Activated naive CD4-positive, alpha-beta T cell treated with anti-CD3 and anti-CD28 coated beads, Interleukin-2, amount 50 U/mL, for 16 hours (primary cell): ENCODE results near the gene CLRN2.
A peak's percentile ranks its signal among the peaks of the same experiment; 100 is the strongest.
"Not testable (repeated sequence)": the region's sequence is repeated elsewhere in the genome, so short reads cannot be mapped to it uniquely, and the experiment has no call there.

Experiments used
- DNase-seq: peaks from one replicate; pipeline ENCODE4 v3.0.0-alpha.2; 2020

Gene CLRN2

DNA sequence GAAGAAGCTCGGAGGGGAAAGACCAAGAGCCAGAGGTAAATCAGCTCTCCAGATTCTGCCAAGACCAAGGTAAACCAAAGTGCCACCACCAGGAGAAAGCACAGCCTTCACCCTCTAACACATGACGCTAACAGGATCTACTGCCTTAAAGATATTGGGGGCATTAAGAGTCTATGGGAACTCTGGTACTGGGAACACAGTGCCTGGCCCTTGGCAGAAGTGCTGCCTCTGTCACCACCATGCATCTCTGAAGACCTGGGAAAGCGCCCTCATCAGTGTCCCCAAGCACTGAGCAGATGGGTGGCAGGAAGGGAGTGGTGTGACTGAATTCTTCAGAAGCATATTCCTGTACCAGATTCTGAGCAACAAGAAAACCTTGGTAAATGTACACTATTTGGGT lies 4.4 kb upstream of the CLRN2 start:
- DNase-seq = no peak

DNA sequence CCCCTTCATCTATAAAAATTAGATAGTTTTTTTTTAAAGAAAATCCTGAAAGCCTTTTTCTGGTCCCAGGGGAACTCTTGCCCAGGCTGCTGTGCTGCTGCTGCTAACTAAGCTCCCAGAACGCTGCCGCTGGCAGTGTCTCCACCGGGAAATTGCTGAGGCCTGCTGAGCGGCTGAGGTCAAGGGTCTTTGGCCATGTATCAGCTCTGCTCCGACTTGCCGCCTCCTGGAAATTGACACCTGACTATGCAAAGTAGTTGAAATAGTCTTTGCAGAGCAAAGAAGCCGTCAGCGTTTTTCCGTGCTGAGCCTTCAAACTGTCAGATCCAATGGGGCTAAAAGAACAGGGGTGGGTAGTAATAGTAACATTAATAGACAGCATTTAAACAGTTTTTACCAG lies 3.9 kb upstream of the CLRN2 start:
- DNase-seq = no peak

DNA sequence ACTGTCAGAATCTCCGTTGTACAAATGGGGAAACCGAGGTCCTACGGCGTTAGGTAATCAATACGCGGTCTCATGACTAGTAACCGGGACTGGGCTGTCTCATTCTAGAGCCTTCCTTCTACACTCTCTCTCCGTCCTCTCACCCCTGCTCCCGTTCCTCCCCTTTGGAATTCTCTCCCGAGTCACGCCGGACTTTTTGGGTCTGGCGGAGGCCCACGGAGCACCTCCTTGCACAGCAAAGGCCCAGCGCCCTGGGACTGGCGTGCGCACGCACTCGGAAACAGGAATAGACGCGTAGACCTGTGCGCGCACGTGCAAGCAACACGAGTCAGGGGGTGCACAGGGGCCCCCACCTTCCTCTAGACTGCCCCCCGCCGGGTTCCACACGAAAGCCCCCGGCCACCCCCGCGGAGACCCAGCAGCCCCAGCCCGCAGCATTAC lies 3.4 kb upstream of the CLRN2 start:
- DNase-seq = peak; percentile 76

DNA sequence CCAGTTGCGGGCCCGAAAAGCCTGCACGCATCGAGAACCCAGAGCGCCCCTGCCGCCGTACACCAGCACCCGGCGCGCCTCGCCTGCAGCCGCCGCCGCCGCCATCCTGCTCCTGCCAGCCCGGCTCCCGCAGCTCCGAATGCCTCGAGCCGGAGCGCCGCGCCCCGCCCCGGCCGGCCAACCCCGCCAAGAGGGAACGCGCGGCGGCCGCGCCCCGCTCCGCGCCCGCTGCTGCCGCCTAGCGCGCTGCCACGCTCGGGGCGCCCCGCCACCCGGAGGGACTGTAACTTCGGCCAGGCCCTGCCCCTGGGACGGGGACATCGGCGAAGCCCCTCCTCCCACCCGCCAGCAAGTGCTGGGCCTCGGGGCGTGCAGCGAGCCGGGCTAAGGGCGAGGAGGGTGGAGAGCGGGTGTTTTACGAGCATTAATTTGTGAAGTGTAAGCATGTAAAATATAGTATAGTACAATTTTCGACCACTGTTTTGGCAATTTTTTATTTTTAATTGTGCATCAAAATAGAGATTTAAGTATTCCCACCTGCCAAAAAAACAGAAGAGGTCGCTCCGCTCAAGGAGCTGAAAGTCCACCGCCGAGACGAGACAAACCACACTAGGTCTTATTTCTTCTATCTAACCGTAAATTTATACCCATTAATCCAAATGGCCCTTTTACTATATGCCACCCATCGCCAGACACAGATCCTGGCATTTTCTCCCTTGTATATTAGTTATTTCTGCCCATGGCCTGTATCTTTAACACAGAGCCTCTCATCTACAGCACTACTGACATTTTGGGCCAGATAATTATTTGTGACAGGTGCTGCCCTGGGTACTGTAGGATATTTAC lies 2.8 kb upstream of the CLRN2 start, which contains the start of gene QDPR:
TSS of gene QDPR (minus strand) at position 141 of the 846 bp plus-strand sequence. CDS start at position 105, 36 bp downstream.
- DNase-seq = peak; percentile 76

DNA sequence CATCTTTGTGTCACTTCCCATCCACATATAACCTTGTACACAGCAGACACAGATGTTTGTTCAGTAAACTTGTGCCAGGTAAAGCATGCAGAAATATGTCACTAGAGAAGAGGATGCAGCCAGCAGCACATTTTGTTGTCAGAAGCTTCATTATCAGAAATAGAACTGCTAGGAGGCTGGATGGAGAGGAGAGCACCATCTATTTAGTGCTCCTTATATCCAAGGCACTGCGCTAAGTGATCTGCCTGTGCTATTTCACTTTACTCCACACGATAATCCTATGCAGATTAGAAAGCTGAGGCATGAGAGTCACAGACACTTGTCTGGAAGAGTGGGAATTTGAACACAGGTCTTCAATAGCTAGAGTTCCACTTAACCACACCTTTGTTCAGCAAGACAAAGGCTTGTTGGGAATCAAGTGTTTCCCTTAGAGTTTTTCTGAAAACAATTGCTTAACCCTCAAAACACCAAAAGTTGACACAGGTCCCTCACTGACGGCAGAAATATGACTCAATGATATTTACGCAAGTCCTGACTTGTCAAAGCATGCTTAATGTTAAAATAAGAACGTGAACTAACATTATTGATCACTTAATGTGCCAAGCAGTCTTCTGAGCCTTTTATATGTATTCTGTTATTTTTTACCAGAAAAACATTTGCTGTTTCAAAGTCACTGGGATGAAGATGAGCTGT lies 1.8 kb upstream of the CLRN2 start:
- no peak for DNase-seq

DNA sequence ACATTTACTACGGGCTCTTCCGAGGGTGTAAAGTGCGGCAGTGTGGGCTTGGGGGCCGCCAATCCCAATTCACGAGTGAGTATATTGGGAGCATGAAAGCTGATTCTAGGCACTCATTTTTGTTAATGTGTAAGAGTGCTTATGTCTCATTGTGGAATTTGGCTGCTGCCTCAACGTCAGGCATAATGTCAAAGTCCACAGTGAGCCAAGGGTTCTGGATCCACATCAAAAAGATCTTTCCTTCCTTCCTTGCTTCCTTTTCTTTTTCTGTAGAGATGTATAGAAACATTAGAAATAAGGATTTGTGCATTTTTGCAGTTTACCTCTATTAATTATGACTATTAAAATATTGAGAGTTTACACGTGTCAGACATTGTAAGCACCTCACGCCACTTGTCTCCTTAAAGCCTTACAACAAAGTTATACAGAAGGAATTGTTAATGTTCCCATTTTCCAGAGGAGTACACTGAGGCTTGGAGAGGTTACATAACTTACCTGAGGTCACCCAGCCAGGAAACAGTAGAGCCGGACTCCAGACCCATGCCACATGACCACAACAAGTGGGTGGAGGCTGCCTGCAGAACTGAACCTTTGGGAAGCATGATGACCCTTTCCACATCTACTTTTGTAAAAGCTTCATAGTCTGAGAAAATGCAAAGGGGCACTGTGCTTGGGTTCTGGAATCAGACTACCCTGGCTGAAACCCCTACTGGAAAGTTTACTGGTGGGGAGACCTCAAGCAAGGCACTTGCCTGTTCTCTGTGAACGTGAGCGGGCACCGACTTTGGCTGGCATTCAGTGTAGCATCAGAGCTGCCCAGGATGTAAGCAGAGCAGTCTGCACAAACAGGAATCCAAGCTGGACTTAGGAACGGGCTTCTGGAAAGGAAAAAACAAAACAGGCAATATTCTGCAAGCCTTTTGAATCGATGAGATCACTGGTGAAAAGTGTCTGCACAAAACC lies 761 bp downstream of the CLRN2 start:
- DNase-seq = no peak

DNA sequence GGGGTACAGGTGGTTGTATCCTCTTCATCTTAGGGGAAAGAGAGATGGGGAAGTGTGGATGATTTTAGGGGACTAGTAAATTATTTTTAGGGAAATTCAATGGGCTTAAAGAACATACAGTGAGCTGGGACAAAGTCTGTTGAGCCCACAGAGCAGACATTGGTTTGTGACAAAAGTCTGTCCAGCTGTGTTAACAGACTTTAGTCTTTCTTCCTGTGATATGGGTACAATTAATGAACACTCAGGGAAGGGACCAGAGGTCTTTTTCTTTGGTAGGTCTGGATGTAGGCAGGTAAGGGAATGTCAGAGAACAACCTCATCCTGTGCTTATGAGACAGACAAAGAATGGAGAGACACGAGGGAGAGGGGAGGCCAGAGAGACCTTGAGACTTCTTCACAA lies 2.0 kb downstream of the CLRN2 start:
- no peak for DNase-seq

DNA sequence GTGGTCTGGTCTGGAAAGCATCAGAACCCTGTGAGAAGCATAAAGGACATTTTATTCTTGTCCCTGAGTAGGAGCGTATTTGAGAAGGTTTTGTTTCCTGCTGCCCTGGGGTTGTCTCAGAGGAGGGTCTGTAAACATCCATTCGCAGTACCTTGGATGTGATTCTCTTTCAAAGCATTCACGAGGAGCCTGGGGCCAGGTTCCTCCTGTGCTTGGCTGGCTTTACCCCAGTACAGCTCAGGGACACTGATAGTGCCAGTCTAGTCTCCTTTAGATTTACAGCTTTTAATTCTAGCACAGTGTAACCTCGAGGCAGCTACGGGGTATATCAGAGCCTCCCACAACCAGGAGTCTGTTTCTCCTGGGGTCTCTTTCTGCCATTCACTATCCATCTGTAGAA lies 2.7 kb downstream of the CLRN2 start:
- no peak for DNase-seq

DNA sequence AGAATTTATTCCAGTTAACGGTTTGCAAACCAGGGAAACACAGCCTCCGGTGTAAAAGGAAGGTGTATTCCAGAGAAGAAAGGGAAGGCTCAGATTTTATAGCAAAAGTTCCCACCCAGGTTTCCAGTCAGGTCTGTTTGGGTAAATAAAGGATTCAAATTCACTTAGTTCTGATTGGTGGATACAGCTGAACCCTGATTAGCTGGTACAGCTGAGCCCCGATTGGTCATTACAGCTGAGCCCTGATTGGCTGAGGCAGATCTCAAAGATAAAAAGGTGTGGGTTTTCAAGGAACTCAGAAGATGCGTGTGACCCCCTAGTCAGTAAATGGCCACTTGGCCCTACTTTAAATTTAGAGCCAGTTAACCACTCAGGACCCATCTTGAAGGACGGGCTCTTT lies 6.6 kb downstream of the CLRN2 start:
- no peak for DNase-seq

DNA sequence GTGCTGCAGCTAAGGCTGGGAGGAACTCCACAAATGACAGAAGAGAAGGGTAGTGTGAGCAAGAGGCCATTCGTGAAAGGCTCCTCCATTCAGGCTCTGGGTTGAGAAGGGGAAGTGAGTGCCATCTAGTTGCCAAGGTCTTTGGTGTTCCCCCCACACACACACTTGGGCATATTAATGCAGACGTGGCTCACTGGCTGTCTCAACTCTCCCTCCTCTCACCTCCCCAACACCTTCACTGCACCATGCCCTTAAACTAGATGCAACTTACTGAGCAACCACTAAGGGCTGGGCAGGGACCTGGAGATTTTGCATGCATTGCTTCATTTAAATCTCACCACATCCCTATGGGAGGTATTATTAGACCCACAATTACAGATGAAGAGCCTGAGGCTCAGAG lies 8.7 kb downstream of the CLRN2 start:
- DNase-seq = no peak

DNA sequence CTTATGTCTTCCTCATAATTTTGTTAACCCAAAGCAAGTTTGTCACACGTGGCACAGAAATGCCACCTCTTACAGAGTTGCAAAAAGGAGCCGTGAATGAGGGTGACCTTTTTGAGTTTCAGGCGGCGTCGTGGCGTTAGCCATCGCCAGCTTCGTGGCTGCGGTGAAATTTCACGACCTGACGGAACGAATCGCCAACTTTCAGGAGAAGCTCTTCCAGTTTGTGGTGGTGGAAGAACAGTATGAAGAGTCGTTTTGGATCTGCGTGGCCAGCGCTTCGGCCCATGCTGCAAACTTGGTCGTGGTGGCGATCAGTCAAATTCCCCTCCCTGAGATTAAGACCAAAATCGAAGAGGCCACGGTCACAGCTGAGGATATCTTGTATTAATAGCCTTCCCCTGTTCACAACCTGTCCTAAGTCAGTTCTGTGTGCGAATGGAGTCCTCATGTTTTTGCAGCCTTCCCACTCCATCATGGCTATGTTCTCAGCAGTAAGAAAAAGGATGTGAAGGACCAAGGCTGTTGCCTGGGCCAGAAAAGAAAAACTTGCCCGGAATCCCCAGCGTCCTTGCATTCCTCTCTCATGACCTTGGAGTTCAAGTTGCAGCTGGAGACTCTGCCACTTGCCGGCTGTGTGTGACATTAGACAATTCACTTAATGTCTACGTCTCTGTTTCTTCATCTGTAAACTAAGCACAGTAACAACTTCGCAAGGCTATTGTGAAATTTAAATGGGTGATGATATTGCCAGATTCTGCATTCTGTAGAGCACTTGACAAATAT lies 11.9 kb downstream of the CLRN2 start:
- DNase-seq = no peak

DNA sequence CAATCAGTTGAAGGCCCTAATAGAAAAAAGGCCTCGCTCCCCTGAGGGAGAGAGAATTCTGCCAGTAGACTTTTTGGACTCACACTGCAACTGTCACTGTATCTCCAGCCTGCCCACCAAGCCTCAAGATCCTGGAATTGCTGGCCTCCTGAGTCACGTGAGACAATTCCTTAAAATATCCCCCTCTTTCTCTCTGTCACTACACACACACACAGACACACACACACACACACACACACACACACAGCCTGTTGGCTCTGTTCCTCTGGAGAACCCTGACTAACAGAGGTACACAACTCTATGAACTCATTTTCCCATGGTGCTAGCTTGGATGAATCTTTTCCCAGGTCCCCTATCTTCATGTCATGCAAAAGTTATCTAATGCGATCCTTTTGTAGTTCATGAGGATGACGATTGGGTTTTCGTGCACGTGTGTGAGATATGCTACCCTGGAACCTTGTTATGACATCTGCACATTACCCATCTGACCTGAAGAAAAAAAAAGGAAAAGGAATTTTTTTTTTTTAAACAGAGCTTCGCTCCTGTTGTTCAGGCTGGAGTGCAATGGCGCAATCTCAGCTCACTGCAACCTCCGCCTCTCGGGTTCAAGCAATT lies 13.7 kb downstream of the CLRN2 start:
- no peak for DNase-seq

DNA sequence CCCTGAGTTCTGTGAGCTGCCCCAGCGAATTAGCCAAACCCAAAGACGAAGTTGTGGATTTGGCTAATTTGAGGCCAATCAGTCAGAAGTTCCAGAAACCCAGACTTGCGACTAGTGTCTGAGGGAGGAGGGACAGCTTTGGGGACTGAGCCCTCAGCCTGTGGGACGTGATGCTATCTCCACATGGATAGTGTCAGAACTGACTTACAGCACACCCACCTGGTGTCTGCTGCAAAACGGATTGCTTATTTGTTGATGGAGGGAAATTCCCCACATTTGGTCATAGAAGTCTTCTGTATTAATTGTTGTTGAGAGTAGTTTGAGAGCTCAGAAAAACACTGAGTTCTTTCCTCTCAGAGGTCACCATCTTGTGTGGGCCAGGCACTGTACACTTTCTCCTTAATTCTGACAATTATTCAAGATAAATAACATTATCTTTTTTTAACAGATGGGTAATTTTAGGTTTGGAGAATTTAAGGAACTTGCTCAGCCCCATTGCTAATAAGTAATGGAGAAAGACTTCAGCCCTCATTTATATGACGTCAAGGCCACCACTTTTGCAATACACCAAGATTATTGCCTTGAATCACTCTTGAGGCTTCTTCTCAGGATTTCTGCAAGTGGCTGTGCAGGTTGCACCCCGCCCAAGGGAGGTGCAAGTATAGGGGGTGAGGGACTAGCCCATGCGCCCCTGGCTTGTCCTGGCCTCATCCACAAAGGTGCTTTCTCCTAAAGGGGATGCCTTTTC lies 16.7 kb downstream of the CLRN2 start:
- no peak for DNase-seq

DNA sequence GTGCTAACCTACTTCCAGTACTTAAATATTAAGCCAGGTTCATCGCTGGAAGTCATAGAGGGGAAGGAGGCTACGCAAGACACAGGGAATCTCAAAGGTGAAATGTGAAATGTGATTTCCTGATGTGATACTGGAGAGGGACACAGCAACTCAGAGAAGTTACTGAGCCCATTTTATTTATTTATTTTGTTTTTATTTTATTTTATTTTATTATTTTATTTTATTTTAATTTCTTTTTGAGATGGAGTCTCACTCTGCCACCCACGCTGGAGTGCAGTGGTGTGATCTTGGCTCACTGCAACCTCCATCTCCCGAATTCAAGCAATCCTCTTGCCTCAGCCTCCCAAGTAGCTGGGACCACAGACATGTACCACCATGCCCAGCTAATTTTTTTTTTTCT lies 19.7 kb downstream of the CLRN2 start:
- no peak for DNase-seq

DNA sequence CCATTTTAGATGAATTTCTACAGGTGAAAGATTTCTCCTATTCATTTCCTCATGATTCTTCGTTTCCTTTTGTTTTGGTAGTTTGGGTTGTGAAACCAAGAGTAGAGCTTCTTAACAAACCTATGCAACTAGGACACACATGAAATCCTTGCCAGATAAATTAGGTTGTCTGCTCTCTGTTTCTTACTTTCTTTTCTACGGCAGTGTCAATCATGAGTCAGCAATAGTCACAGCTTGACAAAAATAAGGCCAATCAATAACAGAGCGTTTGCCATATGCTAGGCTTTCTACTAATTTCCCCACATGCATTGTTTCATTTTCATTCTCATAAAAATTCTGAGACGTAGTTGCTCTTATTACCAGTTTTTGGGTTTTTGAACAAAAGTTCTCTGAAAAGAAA lies 20.3 kb downstream of the CLRN2 start:
- DNase-seq = no peak

DNA sequence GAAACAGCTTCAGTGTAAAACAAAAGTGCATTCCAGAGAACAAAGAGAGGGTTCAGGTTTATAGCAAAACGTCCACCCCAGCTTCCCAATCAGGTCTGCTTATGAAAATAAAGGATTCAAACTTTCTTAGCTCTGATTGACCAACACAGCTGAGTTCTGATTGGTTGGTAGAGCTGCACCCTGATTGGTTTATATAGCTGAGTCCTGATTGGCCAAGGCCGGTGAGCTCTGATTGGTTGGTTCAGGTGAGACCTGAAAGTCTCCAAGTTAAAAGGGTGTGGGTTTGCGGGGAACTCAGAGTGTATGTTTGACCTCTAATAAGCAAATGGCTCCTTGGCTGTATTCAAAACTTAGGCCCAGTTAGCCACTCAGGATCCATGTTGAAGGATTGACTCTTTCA lies 20.9 kb downstream of the CLRN2 start:
- no peak for DNase-seq

DNA sequence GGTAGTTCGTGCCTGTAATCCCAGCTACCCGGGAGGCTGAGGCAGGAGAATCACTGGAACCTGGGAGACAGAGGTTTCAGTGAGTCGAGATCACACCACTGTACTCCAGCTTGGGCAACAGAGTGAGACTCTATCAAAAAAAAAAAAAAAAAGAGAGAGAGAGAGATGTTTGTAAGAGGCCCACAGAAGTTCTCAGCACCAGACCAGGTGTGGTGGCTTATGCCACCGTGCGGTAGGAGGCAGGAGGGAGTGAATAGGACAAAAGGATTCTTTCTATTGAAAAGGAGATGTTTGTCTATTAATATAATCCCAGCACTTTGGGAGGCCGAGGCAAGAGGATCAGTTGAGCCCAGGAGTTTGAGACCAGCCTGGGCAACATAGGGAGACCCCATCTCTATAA lies 22.1 kb downstream of the CLRN2 start:
- DNase-seq = not testable (repeated sequence)

DNA sequence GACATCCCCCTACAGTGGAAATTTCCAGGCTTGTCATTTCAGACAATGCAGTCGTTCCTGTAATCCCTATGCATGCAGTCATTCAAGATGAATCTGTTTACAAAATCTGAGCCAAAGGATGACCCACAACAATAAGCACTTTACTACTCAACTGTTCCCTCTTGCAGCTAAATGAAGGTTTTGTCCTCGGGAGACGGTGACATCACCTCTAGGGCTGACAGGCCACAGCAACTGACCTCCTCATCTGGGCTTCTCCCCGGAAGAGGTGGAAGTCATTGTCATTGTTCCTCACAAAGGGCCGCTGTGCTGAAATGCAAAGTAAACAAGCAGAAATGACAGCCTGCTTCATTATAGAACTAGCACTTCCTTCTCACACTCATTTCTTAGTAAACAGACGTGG lies 29.2 kb downstream of the CLRN2 start:
- no peak for DNase-seq

DNA sequence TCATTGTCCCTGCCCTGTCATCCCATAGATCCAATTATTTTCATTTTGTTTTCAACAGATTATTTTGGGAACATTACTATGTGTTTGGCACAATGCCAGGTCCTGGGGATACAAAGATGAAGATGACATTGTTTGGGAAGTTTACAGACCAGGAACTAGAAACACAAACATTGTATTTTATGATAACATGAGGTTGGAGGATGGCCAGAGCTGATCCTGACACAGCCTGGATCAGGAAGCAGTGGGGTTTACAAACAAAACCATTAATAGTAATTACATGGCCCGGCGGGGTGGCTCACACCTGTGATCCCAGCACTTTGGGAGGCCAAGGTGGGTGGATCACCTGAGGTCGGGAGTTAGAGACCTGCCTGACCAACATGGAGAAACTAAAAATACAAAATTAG lies 29.9 kb downstream of the CLRN2 start:
- DNase-seq = no peak

DNA sequence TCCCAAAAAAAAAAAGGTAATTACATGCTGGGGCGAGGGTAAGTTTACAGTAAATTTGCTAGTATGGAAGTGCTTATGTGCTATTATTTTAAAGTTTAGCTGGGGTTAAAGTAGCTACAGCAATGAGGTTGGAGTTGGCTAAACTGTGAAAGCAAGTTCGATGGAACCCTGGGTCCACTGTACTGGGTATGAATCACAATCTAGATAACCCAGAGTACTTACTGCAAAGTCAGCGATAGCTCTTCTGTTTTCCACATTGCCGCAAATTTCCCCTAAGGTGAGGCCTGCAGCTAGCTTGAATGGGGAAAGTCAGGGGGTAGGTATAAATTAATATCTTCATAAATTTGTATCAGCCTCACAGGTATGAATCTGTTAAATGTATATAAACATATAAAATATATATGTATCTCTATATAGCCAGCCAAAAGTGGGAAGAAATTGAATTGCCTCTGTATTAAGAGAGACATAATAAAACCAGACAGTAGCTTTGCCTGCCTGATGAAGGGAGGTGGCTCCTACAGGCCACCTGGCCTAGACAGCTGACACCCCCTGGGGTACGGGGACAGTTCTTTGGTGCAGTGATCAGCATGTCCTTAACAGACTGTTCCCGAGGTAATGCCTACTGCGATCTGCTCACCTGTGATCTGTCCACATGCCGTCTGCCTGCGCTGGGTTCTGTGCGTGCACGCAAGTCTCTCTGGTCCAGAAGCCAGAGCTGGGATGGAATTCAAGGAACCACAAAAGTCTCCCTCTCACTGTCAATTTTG lies 30.6 kb downstream of the CLRN2 start:
- no peak for DNase-seq
